Measurements from ENCODE around the gene GJC2. TPM values are rescaled to one million over a fixed set of nuclear protein-coding genes. Genes with fewer than 3 reads are reported as not detected.

Gene GJC2
- total and polyA plus RNA-seq, 2 donors (not counting 1 experiment from before 2014, with no cell fraction given): 0.16 to 0.30 TPM

DNA sequence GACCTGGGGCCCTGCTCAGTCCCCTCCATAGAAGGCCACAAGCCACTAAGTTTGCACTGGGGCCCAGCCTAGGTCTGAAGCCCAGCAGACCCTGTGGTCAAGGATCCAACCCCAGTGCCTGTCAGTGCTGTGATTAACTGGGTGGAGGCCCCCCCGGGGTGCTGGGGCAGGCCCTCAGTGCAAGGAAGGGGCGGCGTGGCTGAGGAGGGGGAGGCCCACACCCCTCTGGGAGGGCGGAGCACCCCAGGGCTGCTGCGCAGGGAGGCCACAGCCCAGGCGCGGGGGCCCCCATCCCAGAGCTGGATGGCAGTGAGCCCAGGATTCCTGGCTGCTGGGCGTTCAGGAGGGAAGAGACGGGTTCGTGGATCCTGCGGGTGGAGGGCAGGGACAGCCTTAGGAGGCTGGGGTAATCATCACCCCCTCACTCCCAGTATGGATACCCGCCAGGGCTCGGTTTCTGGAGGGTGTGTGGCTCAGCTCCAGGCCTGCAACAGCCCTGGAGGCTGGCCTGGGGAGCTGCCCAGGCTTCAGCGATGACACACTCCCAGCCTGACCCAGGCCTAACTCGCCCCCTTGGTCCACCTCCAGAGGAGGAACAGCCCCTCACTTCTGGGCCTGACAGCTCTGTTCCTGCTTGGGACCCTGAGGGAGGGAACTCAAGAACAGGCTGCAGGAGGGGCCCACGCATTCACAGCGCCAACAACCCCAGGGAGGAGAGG lies 890 bp downstream of the GJC2 start:
- no peak for TF ChIP-seq EZH2 (IDR thresholded peaks at IDR 0.05; ENCODE audit: borderline replicate concordance, insufficient read depth, low read depth, low read length, poor library complexity, severe bottlenecking)
- TF ChIP-seq, protein P1, sequence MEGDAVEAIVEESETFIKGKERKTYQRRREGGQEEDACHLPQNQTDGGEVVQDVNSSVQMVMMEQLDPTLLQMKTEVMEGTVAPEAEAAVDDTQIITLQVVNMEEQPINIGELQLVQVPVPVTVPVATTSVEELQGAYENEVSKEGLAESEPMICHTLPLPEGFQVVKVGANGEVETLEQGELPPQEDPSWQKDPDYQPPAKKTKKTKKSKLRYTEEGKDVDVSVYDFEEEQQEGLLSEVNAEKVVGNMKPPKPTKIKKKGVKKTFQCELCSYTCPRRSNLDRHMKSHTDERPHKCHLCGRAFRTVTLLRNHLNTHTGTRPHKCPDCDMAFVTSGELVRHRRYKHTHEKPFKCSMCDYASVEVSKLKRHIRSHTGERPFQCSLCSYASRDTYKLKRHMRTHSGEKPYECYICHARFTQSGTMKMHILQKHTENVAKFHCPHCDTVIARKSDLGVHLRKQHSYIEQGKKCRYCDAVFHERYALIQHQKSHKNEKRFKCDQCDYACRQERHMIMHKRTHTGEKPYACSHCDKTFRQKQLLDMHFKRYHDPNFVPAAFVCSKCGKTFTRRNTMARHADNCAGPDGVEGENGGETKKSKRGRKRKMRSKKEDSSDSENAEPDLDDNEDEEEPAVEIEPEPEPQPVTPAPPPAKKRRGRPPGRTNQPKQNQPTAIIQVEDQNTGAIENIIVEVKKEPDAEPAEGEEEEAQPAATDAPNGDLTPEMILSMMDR (IDR thresholded peaks at IDR 0.05): no peak
- Histone ChIP-seq H2AFZ (ENCODE audit: insufficient read depth, low read depth, low read length, poor library complexity, severe bottlenecking) (no peak overlapping the region), H4K20me1 (ENCODE audit: control insufficient read depth, insufficient read depth, low read length, poor library complexity, severe bottlenecking) (peaks cover 45% of the 10 kb centered on the region), H3K79me2 (ENCODE audit: control insufficient read depth, insufficient read depth, low read length) (peaks cover 10% of the 10 kb centered on the region), H3K9me3 (ENCODE audit: control extremely low read depth in 1 of 3, control insufficient read depth in 2 of 3, insufficient read depth in 1 of 3, low read length in 2 of 3) (no peaks in the 10 kb centered on the region), H3K4me2 (replicated peaks; ENCODE audit: low read depth, low read length, poor library complexity, severe bottlenecking) (no peak overlapping the region), H3K27me3 (replicated peaks in 1 of 4; ENCODE audit: control extremely low read depth in 1 of 4, control insufficient read depth in 3 of 4, insufficient read depth in 4 of 4, low read length in 3 of 4) (no peaks in the 10 kb centered on the region), H3K36me3 (replicated peaks in 1 of 2; ENCODE audit: control extremely low read depth in 1 of 2, control insufficient read depth in 1 of 2, extremely low read depth in 1 of 2, insufficient read depth in 2 of 2, low read length in 1 of 2) (peaks cover 0 to 34% of the 10 kb centered on the region in 2 experiments), H3K4me3 (ENCODE audit: control extremely low read depth in 1 of 5, extremely low read depth in 1 of 5, insufficient read depth in 1 of 5, low read depth in 2 of 5, low read length in 4 of 5) (no peak overlapping the region), H3K27ac (ENCODE audit: low read length in 2 of 2) (no peak overlapping the region), H3K4me1 (ENCODE audit: control insufficient read depth in 2 of 2, insufficient read depth in 2 of 2, low read length in 2 of 2) (no peaks in the 10 kb centered on the region), H3K9ac (ENCODE audit: low read length) (no peak overlapping the region)
- ATAC-seq (ENCODE audit: low read depth) (no peak), DNase-seq (no peak)
- ChIA-PET POLR2A (no interaction called here), CTCF (no interaction called here)
- no peaks in the 10 kb centered on the region for H3K27me3 Mint-ChIP-seq
- H3K27ac Mint-ChIP-seq: no peak overlapping the region
- H3K4me1 Mint-ChIP-seq: no peaks in the 10 kb centered on the region
- over 99% methylated on average over 16 of the region's 17 CpGs for WGBS (ENCODE audit: insufficient coverage)
- no peaks in the 10 kb centered on the region for H3K9me3 Mint-ChIP-seq (ENCODE audit: insufficient read depth)
- intact Hi-C loops (cut with micrococcal nuclease): no loop called here
- H3K4me3 Mint-ChIP-seq: no peak overlapping the region

DNA sequence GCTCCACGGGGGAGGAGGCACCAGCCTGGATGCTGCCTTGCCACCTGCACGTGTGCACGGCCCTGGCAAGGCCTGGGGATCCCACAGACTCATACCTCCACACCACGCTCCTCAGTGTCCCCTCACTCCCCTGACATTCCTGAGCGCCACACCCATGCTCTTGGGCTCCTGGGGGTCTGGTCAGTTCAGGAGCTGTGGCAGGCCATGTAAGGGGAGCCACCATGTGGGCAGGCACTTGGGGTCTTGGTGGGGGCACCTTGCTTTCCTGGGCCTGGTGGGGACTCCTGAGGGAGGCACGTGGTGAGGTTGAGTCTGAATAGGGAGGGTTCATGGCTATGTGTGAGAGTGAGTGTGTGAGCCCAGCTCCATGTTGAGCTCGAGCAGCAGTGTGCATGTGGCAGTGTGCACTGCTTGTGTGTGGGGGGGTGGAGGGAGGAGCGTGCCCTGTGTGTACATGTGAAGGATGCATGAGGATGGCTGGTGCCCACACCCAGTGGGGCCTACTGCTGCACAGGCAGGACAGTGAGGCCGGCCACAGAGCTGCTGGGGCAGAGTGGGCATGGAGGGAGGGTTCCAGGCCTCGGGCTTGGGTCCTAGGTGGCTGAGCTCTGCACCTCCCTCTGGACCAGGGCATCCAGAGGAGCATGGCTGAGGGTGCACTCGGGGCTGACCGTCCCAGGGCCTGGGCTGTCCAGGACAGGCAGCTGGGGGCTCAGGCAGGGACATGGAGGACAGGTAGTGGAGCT lies 1.6 kb downstream of the GJC2 start:
- Histone ChIP-seq H3K9me3 (ENCODE audit: control extremely low read depth in 1 of 3, control insufficient read depth in 2 of 3, insufficient read depth in 1 of 3, low read length in 2 of 3) (no peaks in the 10 kb centered on the region), H3K4me1 (ENCODE audit: control insufficient read depth in 2 of 2, insufficient read depth in 2 of 2, low read length in 2 of 2) (no peaks in the 10 kb centered on the region), H3K4me2 (replicated peaks; ENCODE audit: low read depth, low read length, poor library complexity, severe bottlenecking) (no peak overlapping the region), H3K36me3 (replicated peaks in 1 of 2; ENCODE audit: control extremely low read depth in 1 of 2, control insufficient read depth in 1 of 2, extremely low read depth in 1 of 2, insufficient read depth in 2 of 2, low read length in 1 of 2) (peaks cover 0 to 27% of the 10 kb centered on the region in 2 experiments), H3K27me3 (replicated peaks in 1 of 4; ENCODE audit: control extremely low read depth in 1 of 4, control insufficient read depth in 3 of 4, insufficient read depth in 4 of 4, low read length in 3 of 4) (peaks cover 0 to 4% (median 0%) of the 10 kb centered on the region in 4 experiments), H2AFZ (ENCODE audit: insufficient read depth, low read depth, low read length, poor library complexity, severe bottlenecking) (no peak overlapping the region), H3K9ac (ENCODE audit: low read length) (no peak overlapping the region), H3K27ac (ENCODE audit: low read length in 2 of 2) (no peak overlapping the region), H3K4me3 (ENCODE audit: control extremely low read depth in 1 of 5, extremely low read depth in 1 of 5, insufficient read depth in 1 of 5, low read depth in 2 of 5, low read length in 4 of 5) (no peak overlapping the region), H4K20me1 (ENCODE audit: control insufficient read depth, insufficient read depth, low read length, poor library complexity, severe bottlenecking) (peaks cover 38% of the 10 kb centered on the region), H3K79me2 (ENCODE audit: control insufficient read depth, insufficient read depth, low read length) (peaks cover 3% of the 10 kb centered on the region)
- no peak for TF ChIP-seq EZH2 (IDR thresholded peaks at IDR 0.05; ENCODE audit: borderline replicate concordance, insufficient read depth, low read depth, low read length, poor library complexity, severe bottlenecking)
- TF ChIP-seq, protein P1 (IDR thresholded peaks at IDR 0.05): no peak
- H3K9me3 Mint-ChIP-seq (ENCODE audit: insufficient read depth): no peaks in the 10 kb centered on the region
- intact Hi-C loops (cut with micrococcal nuclease): no loop called here
- no peak for ATAC-seq (ENCODE audit: low read depth)
- peak overlapping the region; percentile 3 for H3K27ac Mint-ChIP-seq
- POLR2A ChIA-PET: no interaction called here
- no peak for DNase-seq
- WGBS (ENCODE audit: insufficient coverage): 79% methylated on average over 10 of the region's 12 CpGs
- no peaks in the 10 kb centered on the region for H3K27me3 Mint-ChIP-seq
- CTCF ChIA-PET: no interaction called here
- H3K4me1 Mint-ChIP-seq: no peaks in the 10 kb centered on the region
- H3K4me3 Mint-ChIP-seq: no peak overlapping the region
